SIG-M5 treated with dmso at 0.1 percent for 504 hours (cell line): ENCODE results near the gene ZNF189.

ENCODE experiments used
- DNase-seq: peaks from one replicate; lab custom pipeline; 2025; ENCODE audit not compliant: unreplicated experiment; lab: John Stamatoyannopoulos, UW

The ZNF189 gene

DNA sequence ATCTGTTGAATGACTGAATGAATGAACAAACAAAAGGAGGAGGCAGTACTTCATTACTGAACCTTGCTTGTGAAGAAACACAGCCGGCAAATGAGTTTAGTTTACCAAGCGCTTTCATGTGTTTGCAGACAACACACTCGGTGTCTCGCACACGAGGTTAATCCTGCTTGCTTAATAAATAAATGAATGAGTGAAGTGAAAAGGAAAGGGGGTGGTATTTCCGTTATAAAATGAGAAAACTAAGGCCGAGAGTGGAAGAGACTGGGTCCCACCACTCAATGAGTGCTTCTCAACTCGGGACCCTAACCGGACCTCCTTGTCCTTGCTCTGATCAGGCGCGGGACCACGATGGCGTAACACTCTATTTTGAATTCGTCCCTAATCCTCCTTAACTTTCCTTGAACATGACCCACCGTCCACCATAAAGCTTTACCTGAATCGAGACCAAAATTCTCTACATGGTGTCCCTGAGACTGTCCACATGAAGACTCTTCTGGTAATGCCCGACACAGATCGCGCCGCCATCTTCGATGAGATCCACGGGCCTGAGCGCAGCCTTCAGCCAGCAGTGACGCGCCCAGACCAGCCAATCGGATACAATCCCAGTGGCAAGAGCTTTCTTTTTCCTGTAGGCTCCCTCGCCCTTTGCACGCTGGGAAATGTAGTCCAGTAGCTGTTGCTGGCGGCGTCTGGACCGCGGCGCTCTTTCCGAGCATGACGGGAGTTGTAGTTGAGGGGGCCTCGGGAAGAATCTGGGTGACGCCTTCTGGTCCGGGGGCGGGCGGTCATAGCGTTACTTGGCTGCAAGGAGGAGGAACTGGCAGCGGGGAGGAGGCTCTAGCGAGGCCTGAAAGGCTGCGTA is at the start of gene ZNF189, which contains the start of gene MRPL50:
ZNF189 (plus strand) TSS at position 784 of the 862 bp plus-strand sequence. CDS start 306 bp downstream, outside the sequence.
MRPL50 (minus strand) TSS at position 551 of the 862 bp plus-strand sequence; CDS start at position 525, 26 bp downstream.
- peak; percentile 98 for DNase-seq

DNA sequence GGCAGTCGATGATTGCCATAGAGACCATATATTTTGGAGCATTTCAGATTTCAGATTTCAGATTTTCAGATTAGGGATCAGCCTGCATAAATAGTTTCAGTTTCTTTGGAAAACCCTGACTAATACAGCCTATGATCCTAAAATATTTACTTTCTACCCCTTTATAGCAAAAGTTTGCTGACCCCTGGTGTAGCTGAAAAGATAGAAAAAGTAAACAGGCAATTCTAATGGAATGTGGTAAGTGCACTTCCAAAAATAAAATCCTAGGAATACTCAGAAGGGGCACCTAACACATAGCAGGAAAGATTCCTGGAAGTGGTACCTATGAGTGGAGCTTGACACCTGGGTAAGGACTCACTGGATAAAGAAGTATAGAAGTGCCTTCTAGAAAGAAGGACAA is 48.4 kb upstream of the ZNF189 start:
- no peak for DNase-seq

DNA sequence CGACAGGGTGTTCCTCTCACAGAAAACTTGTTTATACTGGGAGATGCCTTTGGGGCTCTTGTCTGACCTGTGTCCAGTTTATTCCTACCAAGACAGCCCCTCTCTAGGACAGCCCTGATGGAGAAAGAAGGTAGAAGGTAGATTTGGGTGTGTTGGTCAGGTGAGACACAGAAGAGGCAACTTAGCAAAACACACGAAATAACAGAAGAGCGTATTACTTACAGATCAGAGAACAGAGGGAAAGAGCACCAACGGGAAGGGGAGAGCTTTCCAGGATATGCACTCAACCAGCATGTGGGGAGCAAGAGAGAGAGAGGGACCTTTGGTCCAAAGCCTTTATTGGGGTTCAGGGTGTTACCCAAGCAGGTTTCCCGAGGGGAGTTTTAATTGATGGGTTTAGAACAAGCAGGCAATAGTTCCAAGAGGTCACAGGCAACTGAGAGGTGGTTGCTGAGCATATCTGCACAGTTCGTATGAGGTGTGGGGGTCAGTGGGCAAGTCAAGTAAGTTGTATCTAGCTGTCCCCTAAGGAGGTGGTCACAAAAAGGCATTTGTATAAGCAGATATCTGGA is 45.7 kb upstream of the ZNF189 start:
- DNase-seq, result no peak

DNA sequence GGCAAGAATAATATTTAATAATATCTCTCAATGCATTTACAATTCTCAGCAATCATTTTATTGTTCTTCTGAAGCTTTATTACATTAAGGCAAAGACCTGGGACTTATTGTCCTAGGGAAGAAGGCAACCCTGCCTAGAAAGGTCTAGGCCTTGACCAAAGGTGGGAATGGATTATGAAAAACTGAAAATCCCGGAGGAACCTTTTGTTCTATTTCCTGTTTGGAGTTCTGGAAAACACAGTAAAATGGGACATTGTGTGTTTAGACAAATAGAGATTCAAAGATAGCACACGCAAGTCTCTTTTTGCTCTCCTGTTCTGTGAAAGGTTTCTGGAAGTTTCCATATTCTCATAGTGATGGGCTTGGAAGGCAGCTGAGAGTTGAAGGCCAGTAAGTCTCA is 45.0 kb upstream of the ZNF189 start:
- no peak for DNase-seq

DNA sequence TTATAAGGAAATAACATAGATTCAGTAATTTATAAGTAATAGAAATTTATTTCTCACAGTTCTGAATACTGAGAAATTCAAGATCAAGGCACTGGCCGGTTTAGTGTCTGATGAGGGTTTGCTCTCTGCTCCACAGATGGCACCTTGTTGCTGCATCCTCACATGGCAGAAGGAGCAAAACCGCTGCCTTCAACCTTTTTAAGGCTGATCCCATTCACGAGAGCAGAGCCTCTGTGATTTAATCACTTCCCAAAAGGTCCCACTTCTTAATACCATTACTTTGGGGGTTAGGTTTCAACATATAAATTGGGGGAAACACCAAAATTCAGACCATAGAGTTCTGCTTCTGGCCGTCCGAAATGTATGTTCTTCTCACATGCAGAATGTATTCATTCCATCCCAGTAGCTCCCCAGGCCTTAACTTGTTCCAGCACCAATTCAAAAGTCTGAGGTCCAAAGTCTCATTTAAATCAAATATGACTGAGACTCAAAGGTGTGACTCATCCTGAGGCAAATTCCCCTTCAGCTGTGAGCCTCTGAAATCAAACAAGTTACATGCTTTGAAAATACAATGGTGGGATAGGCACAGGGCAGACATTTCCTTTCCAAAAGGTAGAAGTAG is 44.4 kb upstream of the ZNF189 start:
- no peak for DNase-seq

GRCh38 chr9:101354765-101355708 is 43.6 kb upstream of the ZNF189 start:
- no peak for DNase-seq

GRCh38 chr9:101356619-101357018 is 42.0 kb upstream of the ZNF189 start:
- no peak for DNase-seq

DNA sequence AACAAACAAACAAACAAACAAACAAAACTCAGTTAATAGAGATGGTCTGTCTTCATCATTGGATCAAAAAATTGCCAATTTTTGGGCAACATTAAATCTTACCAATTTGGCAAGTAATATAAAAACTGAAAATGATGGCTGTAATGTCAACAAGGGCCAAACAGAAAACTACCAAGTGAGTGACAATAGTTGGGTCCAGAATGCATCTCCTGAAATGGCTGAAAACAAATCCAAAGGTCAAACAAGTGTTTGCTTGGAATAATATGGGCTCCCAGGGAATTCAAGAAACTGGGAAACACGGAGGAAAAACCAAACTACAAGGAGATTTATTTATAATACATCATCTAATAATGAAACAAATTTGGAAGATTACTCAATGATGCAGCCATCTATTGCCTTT is 39.0 kb upstream of the ZNF189 start:
- DNase-seq, result no peak

DNA sequence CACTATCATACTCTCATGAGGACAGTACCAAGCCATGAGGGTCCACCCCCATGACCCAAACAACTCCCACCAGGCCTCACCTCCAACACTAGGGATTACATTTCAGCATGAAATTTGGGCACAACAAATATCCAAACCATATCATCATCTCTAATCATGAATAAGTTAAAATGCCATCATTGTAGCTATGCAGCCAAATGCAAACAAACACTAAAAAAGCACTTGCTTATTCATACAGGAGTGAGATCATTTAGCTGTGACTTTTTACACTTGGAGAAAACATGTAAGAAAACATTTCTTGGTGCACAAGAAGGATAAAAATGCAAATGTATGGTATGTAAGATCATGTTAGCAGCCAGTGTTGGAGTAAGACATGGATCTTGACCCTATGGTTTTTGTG is 38.0 kb upstream of the ZNF189 start:
- no peak for DNase-seq

GRCh38 chr9:101362450-101362849 is 36.2 kb upstream of the ZNF189 start:
- DNase-seq, result no peak

DNA sequence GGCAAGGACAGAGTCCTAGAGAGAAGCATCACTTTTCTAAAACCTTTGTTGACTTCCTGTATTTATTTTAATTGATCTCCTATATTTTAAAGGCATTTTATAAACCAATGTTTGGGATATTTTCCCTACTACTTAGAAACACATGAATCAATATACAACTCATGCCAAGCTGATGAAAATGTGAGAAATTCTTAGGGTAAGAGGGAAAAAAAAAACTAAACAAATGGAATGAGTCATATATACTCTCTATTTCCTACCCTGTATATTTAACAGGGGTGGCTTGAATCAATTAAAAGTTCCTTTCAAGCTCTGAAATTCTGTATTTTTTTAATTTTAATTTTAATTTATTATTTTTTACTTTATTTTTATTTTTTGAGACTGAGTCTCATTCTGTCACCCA is 33.5 kb upstream of the ZNF189 start:
- no peak for DNase-seq

GRCh38 chr9:101366038-101366756 is 32.5 kb upstream of the ZNF189 start:
- DNase-seq, result no peak

- DNase-seq, result no peak
Measured at GRCh38 chr9:101367323-101367722, 31.3 kb upstream of the ZNF189 start.

- DNase-seq, result no peak
Measured at GRCh38 chr9:101369286-101369685, 29.4 kb upstream of the ZNF189 start.

DNA sequence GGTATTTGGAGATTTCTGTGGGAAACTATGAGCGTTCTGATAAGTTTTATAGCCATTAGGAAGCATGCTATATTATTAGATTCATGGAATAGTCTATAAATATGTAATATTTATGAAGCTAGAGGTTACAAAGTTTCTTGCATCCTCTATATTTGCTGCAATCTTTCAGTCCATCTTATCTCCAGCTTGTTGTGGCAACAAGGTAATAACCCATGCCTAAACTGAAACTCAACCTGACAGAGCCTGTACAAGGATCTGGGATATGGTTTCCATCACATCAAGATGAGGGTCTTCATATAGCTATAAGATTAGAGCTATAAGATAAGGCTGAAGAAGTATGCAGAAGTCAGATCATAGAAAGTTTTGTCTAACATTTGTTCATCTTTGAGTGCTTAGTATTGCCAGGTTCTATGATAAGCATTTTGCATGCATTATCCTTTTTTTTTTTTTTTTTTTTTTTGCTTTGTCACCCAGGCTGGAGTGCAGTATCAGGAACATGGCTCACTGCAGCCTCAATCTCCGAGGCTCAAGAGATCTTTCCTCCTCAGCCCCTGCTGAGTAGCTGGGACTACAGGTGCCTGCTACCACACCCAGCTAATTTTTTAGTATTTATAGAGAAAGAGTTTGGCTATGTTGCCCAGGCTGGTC is 28.6 kb upstream of the ZNF189 start:
- no peak for DNase-seq

DNA sequence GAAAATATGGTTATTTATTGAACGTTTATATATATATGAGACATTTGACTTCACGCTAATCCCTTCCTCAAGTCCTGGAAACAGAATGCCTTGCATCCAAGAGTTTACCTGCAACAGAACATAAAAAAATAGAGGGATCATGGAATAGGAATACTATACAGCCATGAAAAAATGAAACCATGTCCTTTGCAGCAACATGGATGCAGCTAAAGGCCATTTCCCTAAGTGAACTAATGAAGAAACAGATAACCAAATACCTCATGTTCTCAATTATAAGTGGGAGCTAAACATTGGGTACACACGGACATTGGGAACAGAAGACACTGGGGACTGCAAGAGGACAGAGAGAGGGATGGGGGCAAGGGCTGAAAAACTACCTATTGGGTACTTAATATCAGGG is 26.8 kb upstream of the ZNF189 start:
- DNase-seq, result no peak

- no peak for DNase-seq
Measured at GRCh38 chr9:101372327-101373118, 26.1 kb upstream of the ZNF189 start.

DNA sequence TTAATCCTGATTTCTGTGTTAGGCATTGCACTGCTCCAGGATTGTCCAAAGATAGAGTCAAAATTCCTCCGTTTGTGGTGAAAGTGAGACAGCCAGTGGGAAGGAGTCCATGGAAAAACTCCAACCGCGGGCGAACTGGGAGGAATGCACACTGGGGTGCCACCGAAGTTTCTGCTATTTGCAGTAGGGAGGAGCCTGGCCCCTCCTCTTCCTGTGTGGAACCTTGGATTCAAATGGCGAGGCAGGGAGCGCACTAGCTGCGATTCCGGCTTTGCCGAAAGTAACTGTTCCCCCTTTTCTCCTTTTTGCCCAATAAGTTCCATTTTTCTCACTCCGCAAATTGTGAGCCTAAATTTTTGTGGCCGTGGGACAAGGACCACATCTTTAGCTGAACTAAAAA is 23.1 kb upstream of the ZNF189 start:
- no peak for DNase-seq
